ENCODE data around the gene SLC16A4. TPM values are rescaled to one million over a fixed set of nuclear protein-coding genes. Genes with fewer than 3 reads are reported as not detected.

The SLC16A4 gene
- total RNA-seq, 2 experiments from 2014 or later: 0.22 to 0.38 TPM

DNA sequence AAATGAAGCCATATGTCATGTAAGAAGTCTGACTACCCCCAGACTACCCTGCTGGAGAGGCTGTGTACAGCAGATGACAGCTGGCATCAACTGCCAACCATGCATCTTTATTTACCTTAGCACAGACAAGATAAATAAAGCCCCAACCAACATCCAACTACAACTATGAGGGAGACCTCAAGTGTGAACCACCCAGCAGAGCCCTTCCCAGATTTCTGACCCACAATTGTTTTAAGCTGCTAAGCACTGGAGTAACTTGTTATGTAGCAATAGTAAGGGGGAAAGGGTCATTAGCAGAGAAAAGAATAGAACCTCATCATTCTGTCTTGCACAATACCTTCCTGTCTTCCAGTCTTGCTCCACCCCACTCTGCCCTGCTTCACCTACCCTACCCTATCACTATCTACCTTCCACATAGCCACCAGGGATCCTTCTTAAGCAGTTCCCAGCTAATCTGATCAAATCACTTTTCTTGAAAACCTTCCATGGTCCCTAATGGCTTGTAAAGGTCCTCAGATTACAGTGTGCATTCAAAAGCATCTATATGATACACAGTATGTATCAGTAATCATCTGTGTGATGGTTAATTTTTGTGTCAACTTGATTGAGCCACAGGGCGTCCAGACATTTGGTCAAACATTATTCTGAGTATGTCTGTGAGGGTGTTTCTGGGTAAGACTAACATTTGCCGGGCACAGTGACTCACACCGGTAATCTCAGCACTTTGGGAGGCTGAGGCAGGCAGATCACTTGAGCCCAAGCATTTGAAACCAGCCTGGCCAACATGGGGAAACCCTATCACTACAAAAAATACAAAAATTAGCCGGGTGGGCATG is 71.3 kb downstream of the SLC16A4 start:
- no peaks in the 10 kb centered on the region for H3K79me2 ChIP-seq (ENCODE audit: insufficient read depth, low read depth, low read length)
- intact Hi-C loops (cut with micrococcal nuclease; ENCODE audit: unreplicated experiment): no loop called here
- POLR2A ChIA-PET: no interaction called here

DNA sequence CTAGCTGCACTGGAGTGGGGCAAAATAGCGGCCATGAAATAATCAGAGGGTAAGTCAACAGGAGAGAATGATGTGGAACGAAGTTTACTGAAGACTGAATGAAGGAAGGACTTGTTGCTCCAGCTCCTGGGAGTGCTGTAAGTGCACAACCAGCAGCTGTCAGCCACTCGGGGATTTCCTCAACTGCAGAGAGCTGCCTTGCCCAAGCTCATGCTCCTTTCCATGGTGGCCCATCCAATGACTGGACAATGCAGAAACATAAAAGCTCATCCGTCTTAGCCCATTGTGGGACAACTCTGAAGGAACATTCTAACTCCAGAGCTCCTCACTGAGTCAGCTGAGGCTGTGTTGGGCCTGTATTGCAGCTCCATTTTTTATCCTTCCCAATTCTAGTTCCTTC is 72.8 kb downstream of the SLC16A4 start:
- H3K36me3 ChIP-seq (ENCODE audit: insufficient read depth, low read length): no peaks in the 10 kb centered on the region
- H3K4me1 ChIP-seq (ENCODE audit: insufficient read depth, low read length, poor library complexity, severe bottlenecking): no peaks in the 10 kb centered on the region
- H3K4me3 ChIP-seq (ENCODE audit: low read depth, low read length, poor library complexity, severe bottlenecking): no peak overlapping the region
- POLR2A ChIA-PET: interaction anchor here (0.9 to 1.3 kb wide), 3 partner anchors 16 to 124 kb away, joined by 3 to 5 read pairs (median 3); no protein-coding TSS in a partner anchor
- intact Hi-C loops (cut with micrococcal nuclease; ENCODE audit: unreplicated experiment): no loop called here
- H3K4me2 ChIP-seq (ENCODE audit: low read length): no peak overlapping the region
- H4K20me1 ChIP-seq (ENCODE audit: insufficient read depth, low read length): no peaks in the 10 kb centered on the region
- no peaks in the 10 kb centered on the region for H3K79me2 ChIP-seq (ENCODE audit: insufficient read depth, low read depth, low read length)
- DNase-seq (ENCODE audit: low spot score): no peak
- H3K9me3 ChIP-seq (ENCODE audit: low read length): no peaks in the 10 kb centered on the region
- H3K27ac ChIP-seq (ENCODE audit: low read depth, low read length, poor library complexity, severe bottlenecking): no peak overlapping the region
- H2AFZ ChIP-seq (ENCODE audit: low read length): no peak overlapping the region
- TF ChIP-seq, protein P1, sequence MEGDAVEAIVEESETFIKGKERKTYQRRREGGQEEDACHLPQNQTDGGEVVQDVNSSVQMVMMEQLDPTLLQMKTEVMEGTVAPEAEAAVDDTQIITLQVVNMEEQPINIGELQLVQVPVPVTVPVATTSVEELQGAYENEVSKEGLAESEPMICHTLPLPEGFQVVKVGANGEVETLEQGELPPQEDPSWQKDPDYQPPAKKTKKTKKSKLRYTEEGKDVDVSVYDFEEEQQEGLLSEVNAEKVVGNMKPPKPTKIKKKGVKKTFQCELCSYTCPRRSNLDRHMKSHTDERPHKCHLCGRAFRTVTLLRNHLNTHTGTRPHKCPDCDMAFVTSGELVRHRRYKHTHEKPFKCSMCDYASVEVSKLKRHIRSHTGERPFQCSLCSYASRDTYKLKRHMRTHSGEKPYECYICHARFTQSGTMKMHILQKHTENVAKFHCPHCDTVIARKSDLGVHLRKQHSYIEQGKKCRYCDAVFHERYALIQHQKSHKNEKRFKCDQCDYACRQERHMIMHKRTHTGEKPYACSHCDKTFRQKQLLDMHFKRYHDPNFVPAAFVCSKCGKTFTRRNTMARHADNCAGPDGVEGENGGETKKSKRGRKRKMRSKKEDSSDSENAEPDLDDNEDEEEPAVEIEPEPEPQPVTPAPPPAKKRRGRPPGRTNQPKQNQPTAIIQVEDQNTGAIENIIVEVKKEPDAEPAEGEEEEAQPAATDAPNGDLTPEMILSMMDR (conservative IDR thresholded peaks at IDR 0.05; ENCODE audit: low read length): no peak
- TF ChIP-seq EZH2phosphoT487 (IDR thresholded peaks at IDR 0.05; ENCODE audit: borderline replicate concordance, low read depth, low read length): no peak
- BruUV-seq (replicated peaks): no TSS peak
- CTCF ChIA-PET (ENCODE audit: unreplicated experiment): interaction anchor here (1.0 to 1.2 kb wide), 3 partner anchors 21 to 111 kb away, joined by 3 to 5 read pairs (median 4); partner anchors contain the start of gene RBM15
- no peaks in the 10 kb centered on the region for H3K9me2 ChIP-seq (ENCODE audit: insufficient read depth, low read length)

More for the DNA sequence above, 71.3 kb downstream of the SLC16A4 start:
- no peak overlapping the region for H3K4me3 ChIP-seq (ENCODE audit: low read depth, low read length, poor library complexity, severe bottlenecking)
- no peaks in the 10 kb centered on the region for H4K20me1 ChIP-seq (ENCODE audit: insufficient read depth, low read length)
- no peaks in the 10 kb centered on the region for H3K9me3 ChIP-seq (ENCODE audit: low read length)
- no peak overlapping the region for H2AFZ ChIP-seq (ENCODE audit: low read length)
- CTCF ChIA-PET (ENCODE audit: unreplicated experiment): no interaction called here
- no peak for TF ChIP-seq EZH2phosphoT487 (IDR thresholded peaks at IDR 0.05; ENCODE audit: borderline replicate concordance, low read depth, low read length)
- TF ChIP-seq, protein P1 (conservative IDR thresholded peaks at IDR 0.05; ENCODE audit: low read length): no peak
- BruUV-seq (replicated peaks): no TSS peak
- H3K27ac ChIP-seq (ENCODE audit: low read depth, low read length, poor library complexity, severe bottlenecking): no peak overlapping the region
- H3K36me3 ChIP-seq (ENCODE audit: insufficient read depth, low read length): no peaks in the 10 kb centered on the region
- no peaks in the 10 kb centered on the region for H3K4me1 ChIP-seq (ENCODE audit: insufficient read depth, low read length, poor library complexity, severe bottlenecking)
- DNase-seq (ENCODE audit: low spot score): no peak
- H3K9me2 ChIP-seq (ENCODE audit: insufficient read depth, low read length): no peaks in the 10 kb centered on the region
- no peak overlapping the region for H3K4me2 ChIP-seq (ENCODE audit: low read length)

DNA sequence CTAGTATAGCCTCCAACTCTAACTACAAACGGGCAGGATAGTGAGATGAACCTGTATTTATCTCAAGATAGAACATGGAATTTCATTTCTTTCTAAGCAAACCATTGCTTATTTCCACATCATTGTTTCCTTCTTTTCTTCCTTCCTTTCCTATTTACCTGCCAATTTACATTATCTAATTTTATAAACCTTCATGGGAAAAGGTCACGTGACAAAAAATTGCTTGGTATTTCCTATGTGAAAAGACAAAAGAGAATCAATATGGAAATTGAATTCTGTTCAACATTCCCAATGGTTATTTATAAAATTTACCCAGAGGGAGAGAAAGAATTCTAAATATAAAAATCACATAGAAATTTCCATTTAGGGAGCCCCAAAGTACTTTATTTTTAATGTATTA is 74.1 kb downstream of the SLC16A4 start:
- ChIA-PET CTCF (ENCODE audit: unreplicated experiment) (interaction anchor here (0.6 kb wide), 1 partner anchor 109 kb away, joined by 3 read pairs; no protein-coding TSS in a partner anchor), POLR2A (no interaction called here)
- no peak overlapping the region for H3K4me2 ChIP-seq (ENCODE audit: low read length)
- H3K27ac ChIP-seq (ENCODE audit: low read depth, low read length, poor library complexity, severe bottlenecking): no peak overlapping the region
- no peaks in the 10 kb centered on the region for H3K79me2 ChIP-seq (ENCODE audit: insufficient read depth, low read depth, low read length)
- intact Hi-C loops (cut with micrococcal nuclease; ENCODE audit: unreplicated experiment): no loop called here
- DNase-seq (ENCODE audit: low spot score): no peak
- no peaks in the 10 kb centered on the region for H3K36me3 ChIP-seq (ENCODE audit: insufficient read depth, low read length)
- H3K9me2 ChIP-seq (ENCODE audit: insufficient read depth, low read length): no peaks in the 10 kb centered on the region
- no TSS peak for BruUV-seq (replicated peaks)
- H3K4me3 ChIP-seq (ENCODE audit: low read depth, low read length, poor library complexity, severe bottlenecking): no peak overlapping the region
- H4K20me1 ChIP-seq (ENCODE audit: insufficient read depth, low read length): no peaks in the 10 kb centered on the region
- no peaks in the 10 kb centered on the region for H3K4me1 ChIP-seq (ENCODE audit: insufficient read depth, low read length, poor library complexity, severe bottlenecking)
- H3K9me3 ChIP-seq (ENCODE audit: low read length): no peaks in the 10 kb centered on the region
- H2AFZ ChIP-seq (ENCODE audit: low read length): no peak overlapping the region
- TF ChIP-seq, protein P1 (conservative IDR thresholded peaks at IDR 0.05; ENCODE audit: low read length): no peak
- no peak for TF ChIP-seq EZH2phosphoT487 (IDR thresholded peaks at IDR 0.05; ENCODE audit: borderline replicate concordance, low read depth, low read length)

Data from OCI-LY7 (cell line).